Activated CD4-positive, alpha-beta T cell treated with anti-CD3 and anti-CD28 coated beads for 1 hour (primary cell): ENCODE results near the gene RNF130.
"Not testable (repeated sequence)": the region's sequence is repeated elsewhere in the genome, so short reads cannot be mapped to it uniquely, and the experiment has no call there.

Experiments
- DNase-seq: peaks from one replicate; pipeline ENCODE4 v3.0.0-alpha.2; 2020

The RNF130 gene

GRCh38 chr5:180052211-180052818 lies 19.2 kb downstream of the RNF130 start:
- no peak for DNase-seq

GRCh38 chr5:180050121-180050940 lies 21.2 kb downstream of the RNF130 start:
- no peak for DNase-seq

GRCh38 chr5:180049185-180049548 lies 22.4 kb downstream of the RNF130 start:
- no peak for DNase-seq

GRCh38 chr5:180047667-180048066 lies 23.9 kb downstream of the RNF130 start:
- no peak for DNase-seq

GRCh38 chr5:180046656-180047055 lies 24.9 kb downstream of the RNF130 start:
- no peak for DNase-seq

GRCh38 chr5:180045889-180046499 lies 25.6 kb downstream of the RNF130 start:
- no peak for DNase-seq

- no peak for DNase-seq
Observed at GRCh38 chr5:180043377-180043776, 28.2 kb downstream of the RNF130 start.

GRCh38 chr5:180041301-180042274 lies 30.0 kb downstream of the RNF130 start:
- DNase-seq = no peak

- no peak for DNase-seq
Observed at GRCh38 chr5:180040287-180041214, 31.0 kb downstream of the RNF130 start.

GRCh38 chr5:180035206-180035931 lies 36.2 kb downstream of the RNF130 start:
- no peak for DNase-seq

GRCh38 chr5:180034564-180034963 lies 37.0 kb downstream of the RNF130 start:
- no peak for DNase-seq

- no peak for DNase-seq
Observed at GRCh38 chr5:180027459-180028089, 44.0 kb downstream of the RNF130 start.

GRCh38 chr5:180026734-180027458 lies 44.7 kb downstream of the RNF130 start:
- DNase-seq = no peak

GRCh38 chr5:180026320-180026719 lies 45.2 kb downstream of the RNF130 start:
- no peak for DNase-seq

GRCh38 chr5:180021900-180022299 lies 49.7 kb downstream of the RNF130 start:
- no peak for DNase-seq

GRCh38 chr5:180020176-180020575 lies 51.4 kb downstream of the RNF130 start:
- no peak for DNase-seq

GRCh38 chr5:180018347-180019060 lies 53.1 kb downstream of the RNF130 start:
- no peak for DNase-seq

- DNase-seq = not testable (repeated sequence)
Observed at GRCh38 chr5:180015523-180015922, 56.0 kb downstream of the RNF130 start.

- no peak for DNase-seq
Observed at GRCh38 chr5:180013678-180014077, 57.9 kb downstream of the RNF130 start.
